Muscle layer of colon (tissue), 2 donors: Measurements from ENCODE around the gene TMEM114.

Experiments used
- H3K27ac ChIP-seq: one replicate; pipeline ENCODE4 v1.7.0; 2013; ENCODE audit warnings: low read depth, mild to moderate bottlenecking, low read length, moderate library complexity
- H3K27me3 ChIP-seq, 2 donors: one replicate each; pipeline ENCODE4 v1.7.0; 2013; ENCODE audit warnings: low read length in 2 of 2, mild to moderate bottlenecking in 2 of 2; ENCODE audit not compliant: insufficient read depth in 2 of 2, control insufficient read depth in 1 of 2
- H3K36me3 ChIP-seq: one replicate; pipeline ENCODE4 v1.7.0; 2013; ENCODE audit warnings: mild to moderate bottlenecking, low read length; ENCODE audit not compliant: insufficient read depth
- H3K4me1 ChIP-seq: one replicate; pipeline ENCODE4 v1.7.0; 2013; ENCODE audit warnings: mild to moderate bottlenecking, low read length; ENCODE audit not compliant: insufficient read depth
- H3K4me3 ChIP-seq, 2 donors: one replicate each; pipeline ENCODE4 v1.7.0; 2013; ENCODE audit warnings: low read length in 2 of 2, low read depth in 1 of 2, mild to moderate bottlenecking in 1 of 2, moderate library complexity in 1 of 2
- H3K9ac ChIP-seq: one replicate; pipeline ENCODE4 v1.7.0; 2013; ENCODE audit warnings: low read length
- H3K9me3 ChIP-seq: one replicate; pipeline ENCODE4 v1.7.0; 2013; ENCODE audit warnings: mild to moderate bottlenecking, low read length
- donor health status: abdominal sarcoma.
- donor health status: Adenocarcinoma of cecum.

Gene TMEM114

DNA sequence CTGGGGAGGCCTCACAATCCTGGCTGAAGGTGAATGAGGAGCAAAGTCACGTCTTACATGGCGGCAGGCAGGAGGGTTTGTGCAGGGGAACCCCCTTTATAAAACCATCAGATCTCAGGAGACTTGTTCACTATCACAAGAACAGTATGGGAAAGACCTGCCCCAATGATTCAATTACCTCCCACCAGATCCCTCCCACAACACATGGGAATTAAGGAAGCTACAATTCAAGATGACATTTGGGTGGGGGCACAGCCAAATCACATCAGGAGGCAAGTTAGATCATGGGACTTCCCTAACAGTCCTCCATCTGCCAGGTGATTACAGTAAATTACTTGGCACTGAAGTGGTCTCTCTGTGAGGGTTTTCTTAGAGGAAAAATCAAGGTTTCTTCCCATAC lies 5.3 kb downstream of the TMEM114 start:
- Histone ChIP-seq H3K9me3 (no peaks in the 10 kb centered on the region), H3K4me3 (no peak overlapping the region), H3K36me3 (no peaks in the 10 kb centered on the region), H3K4me1 (no peaks in the 10 kb centered on the region), H3K9ac (no peak overlapping the region), H3K27ac (no peak overlapping the region), H3K27me3 (peaks cover 0 to 18% of the 10 kb centered on the region in 2 donors)

DNA sequence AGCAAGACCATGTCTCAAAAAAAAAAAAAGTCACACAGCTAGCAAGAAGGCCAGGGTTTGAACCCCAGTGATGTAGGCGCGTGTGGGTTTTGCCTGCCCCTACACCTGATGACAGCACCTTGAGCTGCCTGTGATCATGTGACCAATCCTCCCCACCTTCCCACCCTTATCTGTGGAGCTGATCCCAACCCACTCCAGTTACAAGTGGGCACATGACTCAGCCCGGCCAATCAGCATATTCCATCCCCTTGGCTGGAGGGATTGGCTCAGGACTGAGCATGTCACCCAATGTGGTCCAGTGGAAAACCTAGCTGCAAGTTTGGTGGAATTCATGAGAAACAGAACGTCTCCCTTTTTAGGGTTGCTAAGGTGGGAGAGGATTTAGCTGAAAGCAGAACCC lies 6.6 kb downstream of the TMEM114 start:
- H3K9me3 ChIP-seq: no peaks in the 10 kb centered on the region
- H3K27ac ChIP-seq: no peak overlapping the region
- H3K9ac ChIP-seq: no peak overlapping the region
- H3K4me1 ChIP-seq: no peaks in the 10 kb centered on the region
- H3K27me3 ChIP-seq: peaks cover 0 to 4% of the 10 kb centered on the region in 2 donors
- H3K36me3 ChIP-seq: no peaks in the 10 kb centered on the region
- H3K4me3 ChIP-seq: no peak overlapping the region

DNA sequence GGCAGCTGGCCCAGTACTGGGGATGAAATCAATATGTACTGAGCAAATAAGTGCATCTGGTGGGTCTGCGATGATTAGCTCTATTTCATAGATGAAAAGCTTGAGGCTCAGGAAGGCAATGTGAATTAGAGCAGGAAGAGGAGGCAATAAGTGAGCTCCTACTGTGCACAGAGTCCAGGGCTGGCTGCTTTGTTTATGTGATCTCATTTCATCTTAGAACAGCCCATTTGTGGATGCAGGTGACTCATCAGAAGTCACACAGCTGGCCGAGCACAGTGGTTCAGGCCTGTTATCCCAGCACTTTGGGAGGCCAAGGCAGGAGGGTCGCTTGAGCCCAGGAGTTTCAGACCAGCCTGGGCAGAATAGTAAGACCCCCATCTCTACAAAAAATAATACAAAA lies 7.1 kb downstream of the TMEM114 start:
- no peak overlapping the region for H3K27ac ChIP-seq
- H3K4me1 ChIP-seq: no peaks in the 10 kb centered on the region

DNA sequence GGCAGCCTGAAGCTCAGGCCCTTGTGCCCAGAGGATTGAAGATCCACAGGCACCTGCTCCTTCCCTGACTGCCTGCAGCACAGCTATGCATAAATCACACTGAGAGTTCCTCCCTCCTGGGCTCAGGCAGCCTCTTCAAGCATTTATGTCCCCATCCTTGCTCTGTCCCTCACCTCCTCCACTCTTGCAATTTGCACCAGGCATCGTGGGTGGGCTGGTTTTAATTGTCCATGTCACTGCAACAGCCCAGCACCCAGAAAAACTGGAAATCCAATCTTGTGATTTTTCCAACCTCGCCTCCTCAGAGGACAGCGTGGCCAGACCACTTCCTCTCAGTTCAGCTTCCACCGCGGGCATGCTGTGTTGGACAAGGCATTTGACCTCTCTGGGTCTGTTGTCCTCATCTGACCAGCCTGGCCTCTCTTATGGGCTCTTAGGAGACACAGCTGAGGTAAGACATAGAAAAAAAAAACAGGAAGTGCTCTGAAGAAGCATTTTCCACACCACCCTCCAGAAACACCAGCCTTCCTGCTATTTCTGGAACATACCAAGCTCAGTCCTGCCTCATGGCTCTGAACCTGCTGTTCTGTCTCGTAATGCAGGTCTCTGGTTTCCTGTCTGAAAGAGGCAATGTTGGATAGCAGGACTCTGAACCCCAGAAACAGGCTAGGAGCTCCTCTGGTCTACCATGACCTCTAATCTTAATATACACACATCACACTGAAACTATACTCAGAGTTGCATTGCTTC lies 8.3 kb downstream of the TMEM114 start:
- H3K9ac ChIP-seq: no peak overlapping the region
- H3K4me3 ChIP-seq: no peak overlapping the region
- H3K36me3 ChIP-seq: no peaks in the 10 kb centered on the region
- no peaks in the 10 kb centered on the region for H3K9me3 ChIP-seq
- H3K27me3 ChIP-seq: no peaks in the 10 kb centered on the region
- H3K27ac ChIP-seq: no peak overlapping the region
- no peaks in the 10 kb centered on the region for H3K4me1 ChIP-seq

More for the DNA sequence above, 7.1 kb downstream of the TMEM114 start:
- no peak overlapping the region for H3K4me3 ChIP-seq
- no peaks in the 10 kb centered on the region for H3K9me3 ChIP-seq
- no peaks in the 10 kb centered on the region for H3K27me3 ChIP-seq
- no peak overlapping the region for H3K9ac ChIP-seq
- no peaks in the 10 kb centered on the region for H3K36me3 ChIP-seq

DNA sequence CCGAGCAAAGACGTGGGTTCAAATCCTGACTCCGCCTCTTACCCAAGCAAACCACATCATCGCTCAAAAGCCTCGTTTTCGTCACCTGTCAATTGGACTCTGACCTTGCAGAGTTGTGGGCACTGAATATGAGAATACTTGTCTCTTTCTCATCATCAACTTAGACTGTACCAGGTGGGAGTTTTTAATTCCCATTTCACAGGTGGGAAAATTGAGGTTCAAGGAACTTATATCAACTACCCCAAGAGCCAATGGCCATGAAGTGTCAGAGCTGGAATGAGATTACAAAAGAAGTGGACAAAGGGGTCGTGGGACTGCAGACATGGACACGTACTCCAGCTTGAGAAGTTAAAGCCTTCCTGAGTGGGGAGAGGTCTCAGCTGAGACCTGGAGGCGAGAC lies 10.8 kb downstream of the TMEM114 start:
- H3K36me3 ChIP-seq: no peaks in the 10 kb centered on the region
- H3K9me3 ChIP-seq: no peaks in the 10 kb centered on the region
- H3K4me1 ChIP-seq: no peaks in the 10 kb centered on the region
- no peak overlapping the region for H3K27ac ChIP-seq
- H3K9ac ChIP-seq: no peak overlapping the region
- H3K27me3 ChIP-seq: no peaks in the 10 kb centered on the region
- no peak overlapping the region for H3K4me3 ChIP-seq

DNA sequence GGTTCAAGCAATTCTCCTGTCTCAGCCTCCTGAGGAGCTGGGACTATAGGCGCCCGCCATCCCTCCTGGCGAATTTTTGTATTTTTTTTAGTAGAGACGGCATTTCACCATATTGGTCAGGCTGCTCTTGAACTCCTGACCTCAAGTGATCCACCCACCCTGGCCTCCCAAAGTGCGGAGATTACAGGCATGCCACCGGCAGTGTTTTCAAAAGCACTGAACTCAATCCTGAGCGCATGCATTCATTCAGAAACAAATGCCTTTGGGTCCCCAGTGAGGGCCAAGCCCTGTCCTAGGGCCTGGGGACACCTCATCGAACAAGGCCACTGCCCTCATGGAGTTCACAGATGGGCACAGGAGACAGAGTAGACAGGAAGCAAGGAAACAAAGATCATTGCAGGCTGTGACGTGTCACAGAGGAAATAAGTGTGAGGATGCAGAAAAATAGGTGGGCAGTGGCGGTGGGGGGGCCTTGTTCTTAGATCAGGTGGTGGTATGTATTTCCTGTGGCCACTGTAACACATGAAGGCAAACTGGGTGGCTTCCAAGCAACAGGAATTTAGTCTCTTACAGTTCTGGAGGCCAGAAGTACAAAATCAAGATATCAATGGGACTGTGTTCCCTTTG lies 12.5 kb downstream of the TMEM114 start:
- no peak overlapping the region for H3K9ac ChIP-seq
- no peaks in the 10 kb centered on the region for H3K9me3 ChIP-seq
- no peaks in the 10 kb centered on the region for H3K36me3 ChIP-seq
- no peaks in the 10 kb centered on the region for H3K4me1 ChIP-seq
- H3K27me3 ChIP-seq: peaks cover 0 to 9% of the 10 kb centered on the region in 2 donors
- H3K27ac ChIP-seq: no peak overlapping the region
- H3K4me3 ChIP-seq: no peak overlapping the region

DNA sequence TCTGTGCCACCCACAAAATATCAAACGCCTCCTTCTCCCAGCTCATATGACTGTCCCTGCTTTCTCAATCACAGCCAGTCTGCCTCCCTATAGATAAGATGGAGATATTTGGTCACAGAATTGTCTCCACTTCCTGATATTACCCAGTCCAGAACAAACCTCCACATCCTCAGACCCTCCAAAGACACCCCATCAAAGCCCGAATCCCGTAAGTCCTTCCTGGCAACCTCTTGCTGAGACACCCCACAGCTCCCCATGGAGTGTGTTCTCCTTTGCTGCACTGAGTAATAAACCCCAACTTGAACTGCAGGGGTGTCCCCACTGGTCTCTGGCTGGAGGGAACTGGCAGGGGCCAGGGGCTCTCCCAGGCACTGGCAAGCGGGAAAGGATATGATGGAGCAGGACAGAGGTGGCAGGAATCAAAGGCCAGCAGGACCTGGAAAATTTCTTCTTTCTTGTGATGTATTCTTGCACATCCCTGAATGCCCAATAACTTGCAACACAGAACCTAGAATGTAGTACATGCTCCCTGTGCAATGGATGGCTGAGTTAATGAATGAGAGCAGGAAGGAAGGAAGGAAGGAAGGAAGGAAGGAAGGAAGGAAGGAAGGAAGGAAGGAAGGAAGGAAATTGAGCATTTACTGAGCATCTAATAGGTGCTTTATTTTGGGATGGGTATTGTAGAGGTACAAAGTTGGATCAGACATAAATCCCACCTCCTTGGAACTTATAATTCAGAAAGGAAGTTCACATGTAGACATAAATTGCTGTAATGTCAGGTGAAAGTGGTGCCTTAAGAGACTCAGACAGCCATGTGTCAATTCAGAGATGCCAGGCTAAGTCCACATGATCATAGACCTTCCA lies 13.9 kb downstream of the TMEM114 start:
- H3K36me3 ChIP-seq: no peaks in the 10 kb centered on the region
- peaks cover 0 to 9% of the 10 kb centered on the region in 2 donors for H3K27me3 ChIP-seq

DNA sequence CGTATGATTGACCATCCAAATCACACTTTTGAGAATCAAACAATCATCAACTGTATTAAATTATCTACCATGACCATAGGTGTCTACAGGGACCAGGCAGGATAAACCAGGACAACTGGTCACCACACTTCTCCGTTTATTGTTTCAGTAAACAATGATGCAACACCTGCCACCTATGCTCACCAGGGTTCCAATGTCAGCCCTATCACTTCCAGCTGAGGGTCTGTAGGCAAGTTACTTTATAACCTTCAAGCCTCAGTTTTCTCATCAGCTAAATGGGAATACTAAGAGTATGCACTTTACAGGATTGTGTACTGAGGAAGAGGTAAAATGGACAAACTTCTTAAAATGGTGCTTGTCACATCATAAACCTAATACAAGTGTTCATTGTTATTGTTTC lies 14.9 kb downstream of the TMEM114 start:
- H3K27ac ChIP-seq: no peak overlapping the region
- no peak overlapping the region for H3K4me3 ChIP-seq
- H3K9me3 ChIP-seq: no peaks in the 10 kb centered on the region
- H3K4me1 ChIP-seq: no peaks in the 10 kb centered on the region
- no peaks in the 10 kb centered on the region for H3K36me3 ChIP-seq
- peaks cover 0 to 9% of the 10 kb centered on the region in 2 donors for H3K27me3 ChIP-seq
- H3K9ac ChIP-seq: no peak overlapping the region

More for the DNA sequence above, 13.9 kb downstream of the TMEM114 start:
- Histone ChIP-seq H3K9ac (no peak overlapping the region), H3K27ac (no peak overlapping the region), H3K4me1 (no peaks in the 10 kb centered on the region), H3K9me3 (no peaks in the 10 kb centered on the region), H3K4me3 (no peak overlapping the region)

DNA sequence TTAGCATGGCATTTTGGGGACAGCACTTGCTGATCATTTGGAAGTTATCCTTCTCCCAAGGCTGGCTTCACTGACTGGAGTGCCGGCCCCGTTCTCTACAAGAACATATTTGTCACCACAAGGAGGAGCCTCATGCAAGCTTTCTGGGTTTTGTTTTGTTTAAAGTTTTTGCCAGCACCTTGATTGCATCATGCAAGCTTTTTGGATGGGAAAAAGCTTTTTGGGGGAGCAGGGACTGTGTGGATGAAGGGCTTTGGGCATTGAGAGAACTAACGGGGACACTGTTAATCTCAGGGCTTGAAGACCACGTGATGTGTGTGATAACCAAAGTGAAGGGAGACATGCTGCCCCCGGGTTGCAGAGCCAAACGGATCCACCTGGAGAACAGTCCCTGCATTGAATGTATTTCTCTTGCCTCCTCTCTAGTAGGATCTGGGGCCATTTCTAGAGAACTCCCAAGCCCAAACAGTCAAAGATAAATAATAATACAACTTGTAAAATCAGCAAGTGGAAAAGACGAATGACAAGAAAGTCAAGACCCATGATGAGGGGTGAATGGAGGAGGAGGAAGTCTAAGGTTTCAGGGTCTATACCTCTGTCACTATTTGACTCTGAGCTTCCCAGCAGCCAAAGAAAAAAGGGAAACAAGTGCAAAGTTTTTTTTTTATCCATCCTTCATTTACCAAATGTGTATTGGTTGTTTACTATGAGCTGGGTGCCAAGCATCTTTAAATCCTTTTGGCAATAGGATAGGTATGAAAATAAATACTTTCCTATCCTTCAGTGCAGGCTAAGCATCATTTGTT lies 17.2 kb downstream of the TMEM114 start:
- Histone ChIP-seq H3K9ac (no peak overlapping the region), H3K27me3 (peaks cover 7 to 19% of the 10 kb centered on the region in 2 donors), H3K4me1 (no peaks in the 10 kb centered on the region), H3K4me3 (no peak overlapping the region), H3K27ac (no peak overlapping the region), H3K36me3 (no peaks in the 10 kb centered on the region), H3K9me3 (no peaks in the 10 kb centered on the region)

DNA sequence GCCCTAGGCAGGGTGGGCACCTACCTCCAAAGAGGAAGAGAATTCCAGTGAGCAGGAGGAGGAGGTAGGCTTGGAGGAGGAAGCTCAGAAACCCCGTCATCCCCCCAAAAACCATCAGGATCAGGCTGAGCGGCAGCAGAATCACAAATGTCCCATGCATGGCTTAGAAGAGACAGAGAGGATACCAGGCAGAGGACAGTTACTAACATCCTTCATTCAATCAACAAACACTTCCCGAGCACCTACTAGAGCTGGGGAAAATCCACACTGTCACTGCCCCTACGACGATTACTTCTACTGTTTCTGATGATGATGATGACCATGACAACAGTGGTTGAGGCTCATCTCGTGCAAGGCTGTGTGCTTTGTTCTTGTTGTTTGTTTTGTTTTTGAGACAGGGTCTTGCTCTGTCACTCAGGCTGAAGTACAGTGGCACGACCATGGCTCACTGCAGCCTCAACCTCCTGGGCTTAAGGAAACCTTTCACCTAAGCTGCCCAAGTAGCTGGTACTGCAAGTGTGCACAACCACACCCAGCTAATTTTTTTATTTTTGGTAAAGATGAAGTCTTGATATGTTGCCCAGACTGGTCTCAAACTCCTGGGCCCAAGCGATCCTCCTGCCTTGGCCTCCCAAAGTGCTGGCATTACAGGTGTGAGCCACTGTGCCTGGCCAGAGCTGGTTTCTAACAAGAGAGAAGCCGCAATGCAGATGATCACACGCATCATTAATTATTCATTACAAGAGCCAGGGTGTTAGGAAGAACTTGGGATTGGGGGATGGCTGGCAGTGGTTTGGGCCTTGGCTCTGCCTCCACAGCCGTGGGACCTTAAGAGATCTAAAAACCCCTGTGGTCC lies 18.0 kb downstream of the TMEM114 start:
- H3K9ac ChIP-seq: no peak overlapping the region
- H3K4me1 ChIP-seq: no peaks in the 10 kb centered on the region
- H3K4me3 ChIP-seq: no peak overlapping the region
- no peak overlapping the region for H3K27ac ChIP-seq
- no peaks in the 10 kb centered on the region for H3K36me3 ChIP-seq
- no peaks in the 10 kb centered on the region for H3K9me3 ChIP-seq
- peaks cover 8 to 19% of the 10 kb centered on the region in 2 donors for H3K27me3 ChIP-seq
